COLO829 (cell line): ENCODE measurements around the gene C10orf143.
"Not testable (repeated sequence)": the region's sequence is repeated elsewhere in the genome, so short reads cannot be mapped to it uniquely, and the experiment has no call there.

ENCODE experiments used
- DNase-seq: peaks from one replicate; pipeline ENCODE4 v3.0.0; 2012; ENCODE audit warnings: low spot score

Gene C10orf143

GRCh38 chr10:130111113-130111851, 652 bp upstream of the C10orf143 start:
- peak; percentile 83 for DNase-seq

DNA sequence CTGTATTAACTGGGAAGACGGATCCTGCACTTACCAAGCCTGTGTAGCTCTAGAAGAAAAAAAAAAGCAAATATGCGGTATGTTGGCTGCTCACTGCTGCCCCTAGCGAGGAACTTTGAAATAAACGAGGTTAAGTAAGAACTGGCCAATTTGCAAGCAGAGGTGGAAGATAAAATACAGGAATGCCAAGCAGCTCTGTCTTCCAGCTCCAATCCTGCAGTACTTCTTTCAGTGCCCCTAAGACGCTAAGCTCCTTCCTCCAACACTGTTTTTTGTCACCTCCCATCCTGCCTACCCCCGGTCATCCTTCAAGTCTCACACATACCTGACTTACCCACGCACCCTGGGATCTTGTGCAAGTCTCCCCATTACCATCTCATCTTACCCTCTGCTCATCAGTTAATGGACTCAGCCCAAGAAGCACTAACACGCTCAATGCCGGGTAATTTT, 809 bp downstream of the C10orf143 start:
- DNase-seq, result peak; percentile 53

DNA sequence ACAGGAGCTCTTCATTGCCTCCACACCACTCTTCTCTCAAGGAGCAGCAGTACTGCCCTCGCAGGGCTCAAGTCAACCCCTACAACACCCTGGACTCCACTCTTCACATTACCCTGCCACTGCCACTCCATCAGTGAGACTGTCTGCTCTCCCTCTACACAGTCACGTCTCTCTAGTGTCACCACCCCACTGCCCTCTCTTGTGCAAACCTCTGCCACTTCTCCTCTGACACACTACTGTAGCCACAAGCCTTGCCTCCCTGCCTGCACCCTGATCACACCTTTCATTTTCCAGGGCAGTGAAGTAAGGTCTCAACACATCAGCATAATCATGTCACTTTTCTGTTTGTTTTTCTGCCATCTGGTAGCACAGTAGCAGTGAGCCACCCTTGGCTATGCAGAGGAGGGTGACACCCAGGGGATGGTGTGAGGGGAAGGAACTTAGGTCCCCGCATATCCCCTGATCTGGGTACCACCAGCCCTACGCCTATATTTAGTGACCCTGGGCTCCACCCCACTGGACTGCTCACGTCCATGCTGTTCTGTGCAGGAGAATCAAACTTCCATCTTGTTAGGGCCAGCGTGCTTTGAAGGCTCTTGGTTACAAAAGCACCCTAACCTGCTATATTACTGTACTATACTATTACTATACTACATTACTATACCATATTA, 1.6 kb downstream of the C10orf143 start:
- DNase-seq, result no peak

- not testable (repeated sequence) for DNase-seq
Measured at GRCh38 chr10:130108146-130108545, 2.5 kb downstream of the C10orf143 start.

DNA sequence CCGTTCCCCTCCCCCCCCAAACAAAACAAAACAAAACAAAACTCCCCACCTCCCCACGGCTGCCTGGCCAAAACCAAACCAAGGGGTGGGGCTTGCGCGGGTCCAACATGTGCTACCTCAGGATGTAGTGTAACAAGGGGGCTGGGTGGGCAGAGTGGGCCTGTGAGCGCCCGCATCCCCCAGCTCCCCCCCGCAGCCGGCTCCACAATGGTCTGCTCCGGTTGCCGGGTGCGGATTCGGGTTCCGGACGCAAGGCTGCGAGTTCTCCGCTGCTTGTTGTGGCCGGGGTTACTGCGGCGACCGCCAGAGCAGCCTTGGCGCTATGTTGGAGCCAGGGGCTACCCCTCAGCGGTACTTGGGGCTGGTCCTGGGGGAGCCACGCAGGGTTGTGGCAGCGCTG, 4.9 kb downstream of the C10orf143 start:
- DNase-seq, result no peak

DNA sequence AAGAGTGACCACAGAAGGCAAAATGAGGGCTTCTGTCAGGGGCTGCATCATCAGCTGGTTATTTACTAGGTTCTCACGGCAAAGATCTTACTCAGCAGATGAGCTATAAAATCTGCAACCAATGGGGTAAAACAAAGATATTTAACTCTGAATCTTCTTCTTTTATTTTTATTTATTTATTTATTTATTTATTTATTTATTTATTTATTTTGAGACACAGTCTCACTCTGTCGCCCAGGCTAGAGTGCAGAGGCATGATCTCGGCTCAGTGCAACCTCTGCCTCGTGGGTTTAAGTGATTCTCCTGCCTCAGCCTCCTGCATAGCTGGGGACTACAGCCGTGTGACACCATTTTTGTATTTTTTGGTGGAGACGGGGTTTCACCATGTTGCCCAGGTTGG, 11.3 kb downstream of the C10orf143 start:
- no peak for DNase-seq

GRCh38 chr10:130090565-130090964, 20.1 kb downstream of the C10orf143 start:
- DNase-seq, result not testable (repeated sequence)

- DNase-seq, result no peak
Measured at GRCh38 chr10:130080461-130080814, 30.2 kb downstream of the C10orf143 start.

- no peak for DNase-seq
Measured at GRCh38 chr10:130079614-130080460, 30.8 kb downstream of the C10orf143 start.

DNA sequence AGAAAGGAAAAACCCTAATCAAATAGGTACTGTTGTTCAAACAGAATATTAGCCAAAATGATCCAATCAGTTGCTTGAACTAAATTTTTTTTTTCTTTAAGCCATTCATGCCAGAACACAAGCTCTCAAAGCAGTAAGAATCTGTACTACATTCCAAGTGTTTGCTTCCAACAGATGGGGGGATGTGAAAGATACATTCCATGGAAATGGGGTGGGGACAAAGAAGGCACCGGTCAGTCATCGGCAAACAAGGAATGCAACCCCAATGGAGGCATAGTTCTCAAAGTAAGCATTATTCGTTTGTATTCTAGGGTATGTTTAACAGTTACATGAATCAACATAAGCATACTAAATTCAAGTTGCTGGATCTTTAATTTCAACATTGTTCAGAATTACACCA, 32.5 kb downstream of the C10orf143 start:
- no peak for DNase-seq

GRCh38 chr10:130076681-130077080, 33.9 kb downstream of the C10orf143 start:
- no peak for DNase-seq

DNA sequence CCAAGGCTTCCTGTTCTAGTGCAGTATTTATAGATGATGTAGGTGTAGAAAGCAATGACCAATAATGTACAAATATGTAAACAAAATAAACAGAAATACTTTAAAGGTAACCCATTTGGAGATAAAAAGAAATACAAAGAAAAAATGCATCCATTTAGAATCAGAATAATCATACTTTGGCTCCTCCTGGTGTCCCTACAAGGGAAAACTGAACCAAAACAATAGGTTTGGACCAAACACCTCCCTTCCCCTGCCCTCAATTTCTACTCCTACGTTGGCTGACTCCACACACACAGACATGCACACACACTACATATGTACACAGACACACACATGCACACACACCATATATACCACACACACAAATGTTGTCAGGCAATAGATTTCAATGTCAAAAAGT, 36.0 kb downstream of the C10orf143 start:
- DNase-seq, result no peak

DNA sequence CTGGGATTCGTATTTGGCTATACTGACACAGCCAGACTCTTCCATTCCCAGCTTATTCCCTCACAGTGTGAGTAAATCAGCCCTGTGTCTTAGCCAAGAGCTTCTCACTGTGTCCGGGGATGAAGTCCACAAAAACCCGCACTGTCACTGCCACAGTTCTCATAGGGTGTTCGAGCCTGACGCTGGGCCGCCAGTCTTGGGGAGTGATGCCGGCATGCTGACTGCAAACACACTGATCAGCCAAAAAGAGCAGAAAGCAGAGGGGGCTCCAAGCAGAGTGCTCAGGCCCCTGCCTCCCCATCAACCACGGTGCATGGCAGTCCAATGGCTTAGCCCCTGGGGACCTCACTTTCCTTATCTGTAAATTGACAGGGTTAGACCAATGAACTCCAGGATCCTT, 36.7 kb downstream of the C10orf143 start:
- no peak for DNase-seq

- no peak for DNase-seq
Measured at GRCh38 chr10:130072247-130072646, 38.4 kb downstream of the C10orf143 start.

DNA sequence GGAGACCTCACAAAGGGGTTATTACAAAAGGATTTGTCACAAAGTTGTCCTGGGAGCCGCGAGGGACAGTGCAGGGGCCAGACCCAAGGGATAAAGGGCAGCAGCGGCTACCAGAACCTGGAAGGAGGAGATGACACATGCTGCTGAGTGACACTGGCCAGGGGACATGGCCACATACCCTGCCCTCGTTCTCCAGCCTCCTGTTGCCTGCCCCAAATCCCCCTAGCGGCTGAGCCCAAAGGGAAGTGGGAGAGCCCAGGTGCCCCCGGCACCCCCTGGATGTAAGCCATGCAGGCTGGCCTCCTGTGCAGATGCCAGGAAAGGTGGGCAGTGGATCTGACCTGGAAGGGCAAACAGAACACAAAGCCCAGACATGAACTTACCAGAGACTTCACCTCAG, 42.7 kb downstream of the C10orf143 start:
- DNase-seq, result no peak

- DNase-seq, result no peak
Measured at GRCh38 chr10:130066743-130067142, 43.9 kb downstream of the C10orf143 start.

- DNase-seq, result no peak
Measured at GRCh38 chr10:130065251-130065650, 45.4 kb downstream of the C10orf143 start.

DNA sequence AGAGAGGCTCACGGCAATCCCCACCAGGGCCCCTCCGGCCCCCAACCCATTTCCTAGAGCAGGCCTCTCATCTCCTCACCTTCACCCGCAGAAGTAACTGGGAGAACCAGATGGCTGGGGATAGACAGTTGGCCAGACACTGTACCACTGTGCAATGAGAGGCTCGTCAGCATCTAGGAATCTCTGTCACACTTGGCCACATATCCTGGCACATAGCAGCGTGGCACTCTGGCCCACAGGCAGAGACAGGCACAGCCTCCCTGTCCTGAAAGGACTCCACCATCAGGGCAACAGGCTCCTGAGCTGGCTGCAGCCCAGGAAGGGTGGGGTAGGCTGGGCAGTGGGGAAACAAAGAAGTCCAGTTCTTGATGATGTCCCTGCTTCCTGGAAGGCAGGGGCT, 45.8 kb downstream of the C10orf143 start:
- no peak for DNase-seq

DNA sequence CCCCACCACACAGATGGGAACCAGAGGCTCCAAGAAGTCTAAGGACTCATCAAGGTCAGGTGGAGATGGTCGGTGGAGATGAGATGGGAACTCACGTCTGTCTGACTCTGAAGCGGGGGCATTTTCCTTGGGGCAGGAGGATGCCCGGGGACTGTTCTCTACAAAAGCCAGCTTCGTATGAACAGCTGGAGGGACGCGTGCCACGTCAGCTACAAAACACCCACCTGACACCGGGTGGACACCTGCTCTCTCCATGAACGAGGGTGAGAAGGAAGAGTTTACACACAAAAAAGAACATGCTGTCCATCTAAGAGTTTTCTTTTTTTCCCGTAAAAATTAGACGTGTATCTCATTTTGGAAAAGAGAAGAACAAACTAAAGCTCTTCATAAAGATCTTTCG, 47.7 kb downstream of the C10orf143 start:
- no peak for DNase-seq

DNA sequence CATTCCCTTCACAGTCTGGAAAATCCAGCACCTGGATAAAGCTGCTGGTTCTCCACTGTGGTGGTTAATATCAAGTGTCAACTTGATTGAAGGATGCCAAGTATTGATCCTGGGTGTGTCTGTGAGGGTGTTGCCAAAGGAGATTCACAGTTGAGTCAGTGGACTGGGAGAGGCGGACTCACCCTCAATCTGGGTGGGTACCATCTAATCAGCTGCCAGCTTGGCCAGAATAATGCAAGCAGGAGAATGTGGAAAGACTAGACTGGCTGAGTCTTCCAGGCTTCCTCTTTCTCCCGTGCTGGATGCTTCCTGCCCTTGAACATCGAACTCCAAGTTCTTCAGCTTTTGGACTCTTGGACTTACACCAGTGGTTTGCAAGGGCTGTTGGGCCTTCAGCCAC, 48.4 kb downstream of the C10orf143 start:
- DNase-seq, result no peak

- no peak for DNase-seq
Measured at GRCh38 chr10:130061760-130062159, 48.9 kb downstream of the C10orf143 start.

DNA sequence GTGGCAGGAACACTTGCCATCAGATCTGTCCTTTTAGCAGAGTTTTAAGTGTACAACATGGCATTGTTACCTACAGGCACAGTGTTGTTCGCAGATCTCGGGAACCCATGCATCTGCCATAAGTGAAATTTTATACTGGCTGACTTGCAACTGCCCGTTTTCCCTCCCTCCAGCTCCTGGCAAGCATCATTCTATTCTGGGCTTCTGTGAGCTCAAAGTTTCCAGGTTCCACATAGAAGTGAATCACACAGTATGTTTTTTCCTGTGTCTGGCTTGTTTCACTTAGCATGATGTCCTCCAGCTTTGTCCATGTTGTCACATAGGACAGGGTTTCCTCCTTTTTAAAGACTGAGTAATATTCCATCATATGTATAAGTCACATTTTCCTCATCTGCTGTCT, 56.6 kb downstream of the C10orf143 start:
- DNase-seq, result peak; percentile 15

DNA sequence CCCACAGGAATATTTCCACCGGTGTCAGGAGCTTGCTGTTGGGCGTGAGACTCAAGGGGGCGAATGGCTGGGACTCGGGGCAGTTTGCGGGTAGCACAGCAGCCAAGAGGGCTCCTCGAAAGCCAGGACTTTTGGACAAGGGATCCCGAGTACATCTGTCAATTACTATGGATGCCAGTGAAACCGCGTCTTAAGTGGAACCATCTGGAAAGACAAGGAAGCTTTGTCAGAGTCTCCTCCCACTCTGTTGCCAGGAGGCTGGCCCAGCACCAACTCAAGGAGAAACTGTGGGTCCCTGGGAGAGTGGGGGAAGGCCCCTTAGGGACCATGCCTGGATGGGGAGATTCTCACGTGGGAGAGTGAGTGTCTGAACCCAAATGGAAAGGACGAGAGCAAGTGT, 57.1 kb downstream of the C10orf143 start:
- peak; percentile 83 for DNase-seq
